Measurements from ENCODE around the gene COL24A1.
"Not testable (repeated sequence)": the region's sequence is repeated elsewhere in the genome, so short reads cannot be mapped to it uniquely, and the experiment has no call there.

The COL24A1 gene

GRCh38 chr1:85833165-85833564 lies 323.4 kb downstream of the COL24A1 start:
- not testable (repeated sequence) for H3K4me1 ChIP-seq (ENCODE audit: insufficient read depth, low read length); H3K9ac ChIP-seq (ENCODE audit: low read length); H3K27ac ChIP-seq (ENCODE audit: low read depth, low read length); H3K36me3 ChIP-seq (ENCODE audit: insufficient read depth, low read length); H3K9me3 ChIP-seq (ENCODE audit: low read length); H3K4me3 ChIP-seq (ENCODE audit: low read depth in 1 of 2, low read length in 2 of 2); H3K27me3 ChIP-seq (ENCODE audit: control insufficient read depth in 1 of 2, insufficient read depth in 2 of 2, low read length in 2 of 2)

GRCh38 chr1:85830837-85831236 lies 325.7 kb downstream of the COL24A1 start:
- Histone ChIP-seq H3K27me3 (ENCODE audit: control insufficient read depth in 1 of 2, insufficient read depth in 2 of 2, low read length in 2 of 2) (no peaks in the 10 kb centered on the region), H3K4me1 (ENCODE audit: insufficient read depth, low read length) (no peaks in the 10 kb centered on the region), H3K27ac (ENCODE audit: low read depth, low read length) (no peak overlapping the region), H3K9ac (ENCODE audit: low read length) (no peak overlapping the region), H3K36me3 (ENCODE audit: insufficient read depth, low read length) (no peaks in the 10 kb centered on the region), H3K4me3 (ENCODE audit: low read depth in 1 of 2, low read length in 2 of 2) (no peak overlapping the region), H3K9me3 (ENCODE audit: low read length) (no peaks in the 10 kb centered on the region)

GRCh38 chr1:85824066-85824840 lies 332.3 kb downstream of the COL24A1 start:
- no peak overlapping the region for H3K4me3 ChIP-seq (ENCODE audit: low read depth in 1 of 2, low read length in 2 of 2)
- H3K27ac ChIP-seq (ENCODE audit: low read depth, low read length), result no peak overlapping the region
- H3K9ac ChIP-seq (ENCODE audit: low read length), result no peak overlapping the region
- no peaks in the 10 kb centered on the region for H3K36me3 ChIP-seq (ENCODE audit: insufficient read depth, low read length)
- no peaks in the 10 kb centered on the region for H3K9me3 ChIP-seq (ENCODE audit: low read length)
- no peaks in the 10 kb centered on the region for H3K4me1 ChIP-seq (ENCODE audit: insufficient read depth, low read length)
- H3K27me3 ChIP-seq (ENCODE audit: control insufficient read depth in 1 of 2, insufficient read depth in 2 of 2, low read length in 2 of 2), result no peaks in the 10 kb centered on the region

GRCh38 chr1:85822696-85823095 lies 333.9 kb downstream of the COL24A1 start:
- Histone ChIP-seq H3K4me3 (ENCODE audit: low read depth in 1 of 2, low read length in 2 of 2) (no peak overlapping the region), H3K27me3 (ENCODE audit: control insufficient read depth in 1 of 2, insufficient read depth in 2 of 2, low read length in 2 of 2) (no peaks in the 10 kb centered on the region), H3K9ac (ENCODE audit: low read length) (no peak overlapping the region), H3K4me1 (ENCODE audit: insufficient read depth, low read length) (no peaks in the 10 kb centered on the region), H3K36me3 (ENCODE audit: insufficient read depth, low read length) (no peaks in the 10 kb centered on the region), H3K9me3 (ENCODE audit: low read length) (no peaks in the 10 kb centered on the region), H3K27ac (ENCODE audit: low read depth, low read length) (no peak overlapping the region)

- Histone ChIP-seq H3K4me1 (ENCODE audit: insufficient read depth, low read length) (no peaks in the 10 kb centered on the region), H3K9ac (ENCODE audit: low read length) (no peak overlapping the region), H3K36me3 (ENCODE audit: insufficient read depth, low read length) (no peaks in the 10 kb centered on the region), H3K27ac (ENCODE audit: low read depth, low read length) (no peak overlapping the region), H3K4me3 (ENCODE audit: low read depth in 1 of 2, low read length in 2 of 2) (no peak overlapping the region), H3K27me3 (ENCODE audit: control insufficient read depth in 1 of 2, insufficient read depth in 2 of 2, low read length in 2 of 2) (no peaks in the 10 kb centered on the region), H3K9me3 (ENCODE audit: low read length) (no peaks in the 10 kb centered on the region)
Observed at GRCh38 chr1:85818371-85818770, 338.2 kb downstream of the COL24A1 start.

GRCh38 chr1:85816606-85817005 lies 340.0 kb downstream of the COL24A1 start:
- Histone ChIP-seq H3K27me3 (ENCODE audit: control insufficient read depth in 1 of 2, insufficient read depth in 2 of 2, low read length in 2 of 2) (no peaks in the 10 kb centered on the region), H3K36me3 (ENCODE audit: insufficient read depth, low read length) (no peaks in the 10 kb centered on the region), H3K4me1 (ENCODE audit: insufficient read depth, low read length) (no peaks in the 10 kb centered on the region)

GRCh38 chr1:85815906-85816305 lies 340.7 kb downstream of the COL24A1 start:
- H3K9ac ChIP-seq (ENCODE audit: low read length), result no peak overlapping the region
- H3K27me3 ChIP-seq (ENCODE audit: control insufficient read depth in 1 of 2, insufficient read depth in 2 of 2, low read length in 2 of 2), result no peaks in the 10 kb centered on the region
- no peaks in the 10 kb centered on the region for H3K9me3 ChIP-seq (ENCODE audit: low read length)
- no peak overlapping the region for H3K27ac ChIP-seq (ENCODE audit: low read depth, low read length)
- no peaks in the 10 kb centered on the region for H3K36me3 ChIP-seq (ENCODE audit: insufficient read depth, low read length)
- no peaks in the 10 kb centered on the region for H3K4me1 ChIP-seq (ENCODE audit: insufficient read depth, low read length)
- no peak overlapping the region for H3K4me3 ChIP-seq (ENCODE audit: low read depth in 1 of 2, low read length in 2 of 2)

More at GRCh38 chr1:85816606-85817005, 340.0 kb downstream of the COL24A1 start:
- H3K9ac ChIP-seq (ENCODE audit: low read length), result no peak overlapping the region
- H3K9me3 ChIP-seq (ENCODE audit: low read length), result no peaks in the 10 kb centered on the region
- no peak overlapping the region for H3K27ac ChIP-seq (ENCODE audit: low read depth, low read length)
- H3K4me3 ChIP-seq (ENCODE audit: low read depth in 1 of 2, low read length in 2 of 2), result no peak overlapping the region

- Histone ChIP-seq H3K9ac (ENCODE audit: low read length) (no peak overlapping the region), H3K27ac (ENCODE audit: low read depth, low read length) (no peak overlapping the region), H3K27me3 (ENCODE audit: control insufficient read depth in 1 of 2, insufficient read depth in 2 of 2, low read length in 2 of 2) (no peaks in the 10 kb centered on the region), H3K36me3 (ENCODE audit: insufficient read depth, low read length) (no peaks in the 10 kb centered on the region), H3K9me3 (ENCODE audit: low read length) (no peaks in the 10 kb centered on the region), H3K4me3 (ENCODE audit: low read depth in 1 of 2, low read length in 2 of 2) (no peak overlapping the region), H3K4me1 (ENCODE audit: insufficient read depth, low read length) (no peaks in the 10 kb centered on the region)
Observed at GRCh38 chr1:85806236-85806965, 350.2 kb downstream of the COL24A1 start.

- H3K27ac ChIP-seq (ENCODE audit: low read depth, low read length), result no peak overlapping the region
- no peaks in the 10 kb centered on the region for H3K9me3 ChIP-seq (ENCODE audit: low read length)
- H3K4me1 ChIP-seq (ENCODE audit: insufficient read depth, low read length), result no peaks in the 10 kb centered on the region
- H3K36me3 ChIP-seq (ENCODE audit: insufficient read depth, low read length), result no peaks in the 10 kb centered on the region
- H3K27me3 ChIP-seq (ENCODE audit: control insufficient read depth in 1 of 2, insufficient read depth in 2 of 2, low read length in 2 of 2), result no peaks in the 10 kb centered on the region
- no peak overlapping the region for H3K9ac ChIP-seq (ENCODE audit: low read length)
- no peak overlapping the region for H3K4me3 ChIP-seq (ENCODE audit: low read depth in 1 of 2, low read length in 2 of 2)
Observed at GRCh38 chr1:85801520-85801919, 355.1 kb downstream of the COL24A1 start.

GRCh38 chr1:85799737-85800136 lies 356.8 kb downstream of the COL24A1 start:
- H3K27ac ChIP-seq (ENCODE audit: low read depth, low read length), result no peak overlapping the region
- no peak overlapping the region for H3K9ac ChIP-seq (ENCODE audit: low read length)
- H3K27me3 ChIP-seq (ENCODE audit: control insufficient read depth in 1 of 2, insufficient read depth in 2 of 2, low read length in 2 of 2), result no peaks in the 10 kb centered on the region
- H3K36me3 ChIP-seq (ENCODE audit: insufficient read depth, low read length), result no peaks in the 10 kb centered on the region
- H3K4me1 ChIP-seq (ENCODE audit: insufficient read depth, low read length), result no peaks in the 10 kb centered on the region
- H3K9me3 ChIP-seq (ENCODE audit: low read length), result no peaks in the 10 kb centered on the region
- no peak overlapping the region for H3K4me3 ChIP-seq (ENCODE audit: low read depth in 1 of 2, low read length in 2 of 2)

GRCh38 chr1:85798419-85798818 lies 358.2 kb downstream of the COL24A1 start:
- no peak overlapping the region for H3K27ac ChIP-seq (ENCODE audit: low read depth, low read length)
- no peak overlapping the region for H3K9ac ChIP-seq (ENCODE audit: low read length)
- H3K9me3 ChIP-seq (ENCODE audit: low read length), result no peaks in the 10 kb centered on the region
- no peak overlapping the region for H3K4me3 ChIP-seq (ENCODE audit: low read depth in 1 of 2, low read length in 2 of 2)
- no peaks in the 10 kb centered on the region for H3K4me1 ChIP-seq (ENCODE audit: insufficient read depth, low read length)
- H3K27me3 ChIP-seq (ENCODE audit: control insufficient read depth in 1 of 2, insufficient read depth in 2 of 2, low read length in 2 of 2), result no peaks in the 10 kb centered on the region
- no peaks in the 10 kb centered on the region for H3K36me3 ChIP-seq (ENCODE audit: insufficient read depth, low read length)

GRCh38 chr1:85777021-85777420 lies 379.6 kb downstream of the COL24A1 start:
- not testable (repeated sequence) for H3K27me3 ChIP-seq (ENCODE audit: control insufficient read depth in 1 of 2, insufficient read depth in 2 of 2, low read length in 2 of 2); H3K27ac ChIP-seq (ENCODE audit: low read depth, low read length); H3K36me3 ChIP-seq (ENCODE audit: insufficient read depth, low read length); H3K9me3 ChIP-seq (ENCODE audit: low read length); H3K9ac ChIP-seq (ENCODE audit: low read length); H3K4me3 ChIP-seq (ENCODE audit: low read depth in 1 of 2, low read length in 2 of 2); H3K4me1 ChIP-seq (ENCODE audit: insufficient read depth, low read length)
